NCI-H2171 treated with DMSO at 0.1 percent for 48 hours (cell line): ENCODE results near the gene MEIOSIN.

ENCODE experiments used
- DNase-seq: peaks from one replicate; lab custom pipeline; 2025; lab: John Stamatoyannopoulos, UW

Gene MEIOSIN

DNA sequence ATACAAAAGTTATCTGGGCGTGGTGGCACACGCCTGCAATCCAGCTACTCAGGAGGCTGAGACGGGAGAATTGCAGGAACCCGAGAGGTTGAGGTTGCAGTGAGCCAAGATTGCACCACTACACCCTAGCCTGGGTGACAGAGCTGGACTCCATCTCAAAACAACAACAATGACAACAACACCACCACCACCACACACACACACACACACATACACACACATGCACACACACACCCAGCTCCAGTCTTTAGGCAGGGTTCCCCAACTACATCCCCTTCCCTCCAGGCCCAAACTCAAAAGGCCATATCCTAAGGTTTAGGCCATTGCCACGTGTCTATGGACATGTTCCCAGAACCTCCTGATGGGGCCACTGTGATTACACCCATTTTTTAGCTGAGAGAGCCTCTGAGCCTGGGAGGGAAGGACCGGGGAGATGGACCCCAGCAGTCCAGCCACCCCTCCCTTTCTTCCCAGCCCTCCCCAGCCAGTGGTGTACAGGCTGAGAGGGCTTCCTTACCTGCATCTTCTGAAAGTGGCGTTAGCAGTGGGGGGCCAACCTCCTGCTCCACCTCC lies 68.5 kb downstream of the MEIOSIN start:
- no peak for DNase-seq

DNA sequence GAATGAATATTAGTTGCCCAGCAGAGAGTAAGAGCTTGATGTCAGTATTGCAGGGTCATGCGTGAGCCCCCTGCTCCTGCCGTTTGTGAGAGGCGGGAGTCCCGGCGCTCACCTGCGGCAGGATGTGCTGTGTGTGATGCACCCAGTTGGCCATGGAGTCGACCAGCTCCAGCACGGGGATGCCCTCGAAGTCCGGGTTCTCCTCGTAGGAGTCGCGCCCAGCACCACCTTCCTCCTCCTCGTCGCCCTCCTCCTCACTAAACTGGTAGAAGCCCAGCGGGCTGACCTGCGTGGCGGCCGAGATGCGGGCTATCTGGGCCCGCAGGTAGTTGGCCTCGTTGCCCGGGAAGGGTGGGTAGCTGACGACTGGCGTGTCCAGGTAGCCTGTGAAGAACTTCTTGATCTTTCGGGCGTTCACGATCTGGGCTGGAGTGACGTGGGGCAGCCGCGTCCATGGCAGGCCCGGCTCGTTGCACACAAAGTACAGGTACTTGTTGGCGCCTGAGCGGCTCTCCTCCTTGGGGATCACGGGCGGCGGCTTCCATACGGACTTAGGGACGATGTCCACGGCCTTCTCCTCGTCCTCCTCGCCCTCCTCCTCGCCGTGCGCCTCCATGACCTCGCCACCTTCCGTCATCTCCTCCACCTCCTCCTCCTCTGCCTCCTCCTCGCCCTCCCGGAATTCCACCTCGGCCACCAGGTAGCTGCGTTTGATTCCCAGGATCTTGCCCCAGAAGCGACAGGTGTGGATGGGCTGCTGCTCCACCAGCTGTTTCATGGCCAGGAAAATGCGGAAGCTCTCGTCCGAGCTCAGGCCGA lies 71.1 kb downstream of the MEIOSIN start:
- DNase-seq = no peak

DNA sequence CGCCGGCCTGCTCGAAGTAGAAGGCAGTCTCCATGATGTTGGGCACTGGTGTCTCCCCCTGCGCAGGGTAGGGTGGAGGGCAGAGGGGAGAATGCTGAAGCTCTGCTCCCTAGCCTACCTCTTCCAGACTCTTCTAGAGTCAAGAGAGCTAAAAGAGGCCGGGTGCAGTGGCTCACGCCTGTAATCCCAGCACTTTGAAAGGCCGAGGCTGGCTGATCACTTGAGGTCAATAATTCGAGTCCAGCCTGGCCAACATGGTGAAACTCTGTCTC lies 71.7 kb downstream of the MEIOSIN start:
- no peak for DNase-seq

DNA sequence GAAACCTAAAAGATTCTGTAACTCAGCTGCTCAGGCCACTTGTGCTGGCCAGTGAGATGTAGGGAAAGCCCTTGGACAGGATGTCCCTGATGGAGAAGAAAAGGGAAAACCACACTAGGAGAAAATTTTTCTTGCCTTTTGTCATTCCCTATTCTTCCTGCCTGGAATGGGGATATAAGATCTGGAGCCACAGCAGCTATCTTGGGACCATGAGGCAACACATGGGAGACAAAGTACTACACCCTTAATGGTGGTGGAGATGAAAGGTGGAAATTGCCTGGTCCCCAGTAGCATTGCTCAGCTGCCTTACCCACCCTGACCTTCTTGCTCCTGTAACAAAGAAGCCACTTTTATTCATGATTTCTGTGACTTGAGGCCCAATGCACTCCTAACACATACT lies 72.5 kb downstream of the MEIOSIN start:
- no peak for DNase-seq

DNA sequence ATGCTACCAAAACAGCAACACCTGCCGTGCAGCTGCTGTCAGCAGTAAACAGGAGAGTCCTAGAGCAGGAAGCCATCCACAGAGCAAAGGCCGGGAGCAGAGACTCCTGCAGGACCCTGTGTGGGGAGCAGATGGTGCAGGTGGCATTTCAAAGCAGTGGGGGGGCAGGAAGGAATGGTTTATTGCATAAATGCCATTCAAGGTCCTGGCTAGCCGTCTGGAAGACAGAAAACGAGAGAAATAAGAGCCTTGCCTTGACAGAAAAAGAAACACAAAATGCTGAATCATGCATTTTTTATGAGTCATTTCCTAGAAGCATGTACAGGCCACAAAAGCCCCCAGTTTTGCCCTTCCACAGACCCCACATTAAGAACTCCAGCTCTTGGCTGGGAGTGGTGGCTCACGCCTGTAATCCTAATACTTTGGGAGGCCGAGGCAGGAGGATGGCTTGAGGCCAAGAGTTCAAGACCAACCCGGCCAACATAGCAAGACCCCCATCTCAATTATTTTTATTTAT lies 76.5 kb downstream of the MEIOSIN start:
- peak; percentile 97 for DNase-seq

DNA sequence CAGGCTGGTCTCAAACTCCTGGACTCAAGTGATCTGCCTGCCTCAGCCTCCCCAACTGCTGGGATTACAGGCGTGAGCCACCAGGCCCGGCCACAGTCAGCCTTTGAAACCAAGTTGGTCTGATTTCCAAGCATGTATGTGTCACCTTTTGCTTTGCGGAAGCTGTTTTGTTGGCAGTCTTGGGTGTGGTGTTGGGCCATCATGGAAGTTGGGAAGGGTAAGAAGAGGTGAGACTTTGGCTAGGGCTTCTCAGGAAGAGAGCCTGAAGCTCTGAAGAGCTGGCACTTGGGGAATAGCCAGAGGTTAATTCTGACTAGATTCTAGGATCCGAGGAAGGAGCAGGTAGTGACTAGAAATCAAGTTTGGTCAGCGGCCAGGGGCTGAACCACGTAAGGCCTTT lies 79.1 kb downstream of the MEIOSIN start:
- no peak for DNase-seq
